Coronary artery (tissue), 2 donors: ENCODE measurements around the gene LRRTM2.

ENCODE experiments used
- DNase-seq: peaks from one replicate; pipeline ENCODE4 v3.0.0-alpha.2; 2017; ENCODE audit warnings: low spot score
- H3K27ac ChIP-seq, 2 donors: fragments of 200-600 bp; sonication (generic); one replicate each; pipeline ENCODE4 v1.5.1; 2016 to 2019
- H3K4me3 ChIP-seq: fragments of 200-600 bp; sonication (generic); 2 replicates; pipeline ENCODE4 v1.5.1; 2016; ENCODE audit warnings: mild to moderate bottlenecking, moderate library complexity
- CTCF ChIP-seq: fragments of 200-600 bp; sonication (generic); IDR thresholded peaks from one replicate; pipeline ENCODE4 v1.5.1; 2019; ENCODE audit warnings: antibody characterized with exemption

Gene LRRTM2

GRCh38 chr5:138853132-138853531 lies 22.0 kb downstream of the LRRTM2 start:
- H3K27ac ChIP-seq = no peak overlapping the region
- DNase-seq = no peak
- TF ChIP-seq CTCF = no peak
- no peak overlapping the region for H3K4me3 ChIP-seq

DNA sequence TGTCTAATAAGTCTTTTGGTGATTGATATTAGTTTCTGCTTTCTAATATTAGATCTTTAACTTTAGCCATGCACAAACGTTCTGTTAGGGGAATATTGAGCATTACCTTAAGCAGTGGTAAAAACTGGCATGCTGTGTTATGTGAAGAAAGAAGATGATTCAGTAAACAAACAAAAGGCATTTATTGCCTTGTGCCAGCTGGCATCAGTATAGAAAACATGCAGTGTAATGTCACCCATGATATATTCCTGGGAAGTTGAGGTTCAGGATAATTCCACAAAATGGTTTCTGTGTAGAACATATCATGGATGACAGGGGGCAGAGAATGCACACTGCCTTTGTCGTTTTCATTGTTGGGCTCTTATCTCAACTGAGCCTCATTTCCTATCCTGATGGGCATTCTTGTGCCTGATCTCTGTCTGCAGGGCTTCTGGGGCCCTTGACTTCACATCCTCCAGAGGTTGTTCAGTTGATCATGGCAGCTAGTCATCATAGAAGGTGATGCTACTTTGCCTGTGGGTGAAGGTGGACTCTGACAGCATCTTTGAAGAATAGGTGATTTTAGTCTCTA lies 24.2 kb downstream of the LRRTM2 start:
- Histone ChIP-seq H3K4me3 (no peak overlapping the region), H3K27ac (no peak overlapping the region)
- DNase-seq = no peak
- TF ChIP-seq CTCF = no peak

- TF ChIP-seq CTCF = no peak
- Histone ChIP-seq H3K27ac (no peak overlapping the region), H3K4me3 (no peak overlapping the region)
- no peak for DNase-seq
These were observed 25.3 kb downstream of the LRRTM2 start for GRCh38 chr5:138849882-138850281.

DNA sequence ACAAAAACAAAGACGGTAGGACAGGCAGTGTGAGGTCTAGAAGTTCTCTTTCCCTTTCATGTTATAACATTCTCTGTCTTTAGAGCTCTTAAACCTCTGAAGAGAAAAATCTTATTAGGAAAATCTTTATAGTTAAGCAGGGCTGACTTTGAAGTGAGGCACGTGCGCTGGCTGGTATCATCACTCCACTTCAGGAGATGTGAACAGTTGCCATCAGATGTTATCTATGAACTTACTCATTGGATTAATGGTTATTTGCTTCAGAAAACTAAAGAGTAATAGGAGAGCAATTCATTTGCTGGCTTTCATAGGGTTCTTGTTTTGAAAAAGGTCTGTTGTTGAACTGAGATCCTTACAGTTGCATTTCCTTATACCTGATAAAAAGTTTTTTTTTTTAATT lies 25.7 kb downstream of the LRRTM2 start:
- no peak overlapping the region for H3K27ac ChIP-seq
- DNase-seq = no peak

DNA sequence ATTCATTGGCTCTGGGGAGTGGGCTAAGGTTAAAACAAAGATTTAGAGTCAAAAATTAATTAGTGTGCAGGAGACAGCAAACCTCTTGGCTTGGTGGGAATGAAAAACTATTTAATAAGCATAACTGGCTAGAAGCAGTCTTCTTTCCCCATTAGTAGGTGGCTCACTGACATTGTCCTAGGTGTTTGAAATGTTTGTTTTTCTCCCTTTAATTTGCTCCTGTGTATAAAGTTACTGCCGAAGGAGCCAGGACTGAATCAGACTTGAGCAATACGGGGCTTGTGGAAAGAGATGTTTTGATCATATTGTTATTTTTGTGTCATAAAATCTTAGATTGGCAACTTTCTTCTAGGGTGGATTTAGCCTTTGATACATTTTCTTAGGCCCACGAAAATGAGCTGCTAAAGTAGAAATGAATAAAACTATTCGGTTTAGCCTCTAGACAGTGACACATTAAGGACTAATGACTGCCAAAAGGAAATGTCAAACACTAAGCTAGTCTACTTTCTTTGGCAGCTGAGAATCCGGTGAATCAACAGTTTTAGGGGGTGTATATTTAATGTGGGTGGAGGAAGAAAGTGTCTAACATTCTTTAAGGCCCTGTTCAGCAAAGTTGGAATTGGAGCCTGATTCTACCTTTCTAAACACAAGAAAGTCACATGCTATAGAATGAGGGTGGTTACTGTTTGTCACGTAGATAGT lies 30.2 kb downstream of the LRRTM2 start:
- Histone ChIP-seq H3K27ac (peak overlapping the region; percentile 54 to 66), H3K4me3 (peak overlapping the region; percentile 10)
- no peak for TF ChIP-seq CTCF
- no peak for DNase-seq

More for the DNA sequence above, 25.7 kb downstream of the LRRTM2 start:
- TF ChIP-seq CTCF = no peak
- H3K4me3 ChIP-seq = no peak overlapping the region

DNA sequence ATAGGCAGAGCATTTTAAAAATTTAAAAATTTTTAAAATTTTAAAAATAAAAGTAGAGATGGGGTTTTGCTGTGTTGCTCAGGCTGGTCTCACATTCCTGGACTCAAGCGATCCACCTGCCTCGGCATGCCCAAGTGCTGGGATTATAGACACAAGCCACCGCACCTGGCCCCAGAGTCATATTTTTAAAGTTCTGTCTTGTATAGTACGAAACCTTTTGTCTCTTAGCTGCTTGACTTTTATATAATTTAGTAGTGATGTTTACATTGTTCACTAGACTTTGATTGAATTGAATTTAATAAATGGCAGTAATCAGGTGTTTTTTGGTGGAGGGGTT lies 31.0 kb downstream of the LRRTM2 start:
- Histone ChIP-seq H3K27ac (peak overlapping the region in 1 of 2 donors; percentile 48), H3K4me3 (no peak overlapping the region)
- DNase-seq = no peak
- TF ChIP-seq CTCF = no peak
